ENCODE measurements around the gene SSR2. TPM values are rescaled to one million over a fixed set of nuclear protein-coding genes. Genes with fewer than 3 reads are reported as not detected.

SSR2 gene
- total and polyA plus RNA-seq, 9 donors: 261 to 601 (median 306) TPM

DNA sequence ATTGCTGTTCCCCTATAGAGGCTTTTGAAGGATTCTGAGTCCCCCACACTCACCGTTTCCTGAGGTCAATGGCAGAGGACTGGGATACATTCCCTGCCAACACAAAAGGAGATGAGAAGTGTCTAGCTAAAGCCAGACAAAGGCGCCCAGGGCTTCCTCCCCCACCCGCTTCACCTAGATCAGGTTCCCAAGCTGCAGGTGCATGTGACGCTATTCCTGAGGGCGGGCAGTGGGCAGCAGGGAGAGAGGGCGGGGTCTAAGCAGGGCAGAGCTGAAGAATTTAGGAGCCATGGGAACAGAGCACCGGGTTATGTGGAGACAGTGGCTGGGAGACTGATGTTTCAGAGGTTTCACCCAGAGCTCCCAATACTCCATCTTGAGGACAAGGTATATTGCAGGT lies 36.4 kb downstream of the SSR2 start:
- TF ChIP-seq EP300 (IDR thresholded peaks at IDR 0.05) (no peak), POLR2A (IDR thresholded peaks at IDR 0.05) (no peak)
- TF ChIP-seq, protein P1, sequence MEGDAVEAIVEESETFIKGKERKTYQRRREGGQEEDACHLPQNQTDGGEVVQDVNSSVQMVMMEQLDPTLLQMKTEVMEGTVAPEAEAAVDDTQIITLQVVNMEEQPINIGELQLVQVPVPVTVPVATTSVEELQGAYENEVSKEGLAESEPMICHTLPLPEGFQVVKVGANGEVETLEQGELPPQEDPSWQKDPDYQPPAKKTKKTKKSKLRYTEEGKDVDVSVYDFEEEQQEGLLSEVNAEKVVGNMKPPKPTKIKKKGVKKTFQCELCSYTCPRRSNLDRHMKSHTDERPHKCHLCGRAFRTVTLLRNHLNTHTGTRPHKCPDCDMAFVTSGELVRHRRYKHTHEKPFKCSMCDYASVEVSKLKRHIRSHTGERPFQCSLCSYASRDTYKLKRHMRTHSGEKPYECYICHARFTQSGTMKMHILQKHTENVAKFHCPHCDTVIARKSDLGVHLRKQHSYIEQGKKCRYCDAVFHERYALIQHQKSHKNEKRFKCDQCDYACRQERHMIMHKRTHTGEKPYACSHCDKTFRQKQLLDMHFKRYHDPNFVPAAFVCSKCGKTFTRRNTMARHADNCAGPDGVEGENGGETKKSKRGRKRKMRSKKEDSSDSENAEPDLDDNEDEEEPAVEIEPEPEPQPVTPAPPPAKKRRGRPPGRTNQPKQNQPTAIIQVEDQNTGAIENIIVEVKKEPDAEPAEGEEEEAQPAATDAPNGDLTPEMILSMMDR (IDR thresholded peaks at IDR 0.05): no peak
- Histone ChIP-seq H3K27me3 (no peaks in the 10 kb centered on the region), H3K9me3 (no peaks in the 10 kb centered on the region), H3K4me1 (ENCODE audit: insufficient read depth) (peaks cover 9% of the 10 kb centered on the region), H3K4me3 (no peak overlapping the region), H3K27ac (no peak overlapping the region), H3K36me3 (no peaks in the 10 kb centered on the region)
- intact Hi-C loops (cut with DNase I): no loop called here
- no peak for DNase-seq
- 80 to 87% (median 80%) methylated on average over 7 of the region's 7 CpGs for WGBS, 3 donors

DNA sequence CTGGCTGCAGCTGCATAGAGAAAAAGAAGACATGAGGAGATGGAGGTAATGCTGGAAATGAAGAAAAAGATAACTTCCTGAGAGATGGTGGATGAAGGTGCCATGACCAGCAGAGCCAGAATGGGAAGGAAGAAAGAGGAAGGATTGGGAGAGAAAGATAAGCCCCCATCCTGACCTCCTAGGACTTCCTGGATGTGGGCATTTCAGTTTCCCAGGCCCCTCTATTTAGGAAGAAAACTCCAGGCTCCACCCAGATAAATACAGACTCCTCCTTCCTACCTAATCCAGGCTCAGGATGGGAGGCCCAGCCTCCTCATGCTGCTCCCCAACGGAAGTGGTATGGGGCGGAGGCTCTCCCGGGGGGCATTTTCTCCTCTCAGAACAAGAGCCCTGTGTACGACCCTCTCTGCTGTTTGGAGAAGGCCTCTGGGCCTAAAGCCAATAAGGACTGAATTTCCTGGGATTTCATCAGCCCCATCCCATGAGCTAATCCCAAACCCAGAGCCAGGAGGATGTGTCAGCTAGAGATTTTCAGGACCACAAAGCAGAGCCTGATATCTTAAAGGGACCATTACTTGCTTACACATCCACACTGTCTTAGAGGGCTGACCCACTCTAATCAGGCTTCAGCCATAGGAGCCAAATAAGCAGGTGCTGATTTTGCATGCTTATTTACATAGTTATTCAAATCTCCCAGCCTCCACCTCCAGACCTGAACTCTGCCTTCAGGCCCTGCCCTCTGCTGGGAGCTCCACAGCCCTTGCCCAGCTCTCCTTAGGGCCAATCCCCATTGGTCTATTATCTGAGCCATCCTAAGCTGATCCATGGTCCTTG lies 37.3 kb downstream of the SSR2 start:
- Histone ChIP-seq H3K27me3 (no peaks in the 10 kb centered on the region), H3K4me3 (peak overlapping the region; percentile 12), H3K4me1 (ENCODE audit: insufficient read depth) (peaks cover 11% of the 10 kb centered on the region), H3K27ac (peak overlapping the region; percentile 20 to 45), H3K36me3 (no peaks in the 10 kb centered on the region), H3K9me3 (no peaks in the 10 kb centered on the region)
- intact Hi-C loops (cut with DNase I): no loop called here
- TF ChIP-seq EP300 (IDR thresholded peaks at IDR 0.05): no peak
- no peak for TF ChIP-seq POLR2A (IDR thresholded peaks at IDR 0.05)
- TF ChIP-seq, protein P1 (IDR thresholded peaks at IDR 0.05): no peak
- DNase-seq: peak in 4 of 5 donors; percentile 46 to 74 (median 56)
- WGBS, 3 donors: 7 to 24% (median 17%) methylated on average over 4 of the region's 4 CpGs

DNA sequence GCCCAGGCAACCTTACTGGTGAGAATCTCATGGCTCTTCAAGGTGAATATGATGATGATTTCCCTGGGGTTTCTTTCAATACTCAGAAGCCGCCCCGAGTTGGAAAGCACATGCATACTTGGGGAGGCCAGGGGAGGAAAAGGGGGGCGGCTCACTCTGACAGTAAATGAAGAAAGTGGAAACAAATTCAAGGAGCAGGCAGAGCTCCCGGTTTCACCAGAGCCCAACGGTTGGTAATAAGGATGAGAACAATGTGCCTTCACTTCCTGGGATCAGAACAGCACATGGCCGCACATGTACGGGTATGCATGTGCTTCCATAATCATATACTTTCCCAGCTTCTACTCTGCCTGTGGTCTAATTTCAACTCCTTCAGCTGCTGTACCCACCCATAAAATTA lies 38.6 kb downstream of the SSR2 start:
- intact Hi-C loops (cut with DNase I): no loop called here
- Histone ChIP-seq H3K27ac (no peak overlapping the region), H3K4me1 (ENCODE audit: insufficient read depth) (peaks cover 12% of the 10 kb centered on the region), H3K36me3 (no peaks in the 10 kb centered on the region), H3K9me3 (no peaks in the 10 kb centered on the region), H3K27me3 (no peaks in the 10 kb centered on the region), H3K4me3 (no peak overlapping the region)
- no peak for DNase-seq
- TF ChIP-seq, protein P1 (IDR thresholded peaks at IDR 0.05): no peak
- TF ChIP-seq EP300 (IDR thresholded peaks at IDR 0.05): no peak
- no peak for TF ChIP-seq POLR2A (IDR thresholded peaks at IDR 0.05)
- WGBS, 3 donors: 49 to 69% (median 64%) methylated on average over 7 of the region's 7 CpGs

DNA sequence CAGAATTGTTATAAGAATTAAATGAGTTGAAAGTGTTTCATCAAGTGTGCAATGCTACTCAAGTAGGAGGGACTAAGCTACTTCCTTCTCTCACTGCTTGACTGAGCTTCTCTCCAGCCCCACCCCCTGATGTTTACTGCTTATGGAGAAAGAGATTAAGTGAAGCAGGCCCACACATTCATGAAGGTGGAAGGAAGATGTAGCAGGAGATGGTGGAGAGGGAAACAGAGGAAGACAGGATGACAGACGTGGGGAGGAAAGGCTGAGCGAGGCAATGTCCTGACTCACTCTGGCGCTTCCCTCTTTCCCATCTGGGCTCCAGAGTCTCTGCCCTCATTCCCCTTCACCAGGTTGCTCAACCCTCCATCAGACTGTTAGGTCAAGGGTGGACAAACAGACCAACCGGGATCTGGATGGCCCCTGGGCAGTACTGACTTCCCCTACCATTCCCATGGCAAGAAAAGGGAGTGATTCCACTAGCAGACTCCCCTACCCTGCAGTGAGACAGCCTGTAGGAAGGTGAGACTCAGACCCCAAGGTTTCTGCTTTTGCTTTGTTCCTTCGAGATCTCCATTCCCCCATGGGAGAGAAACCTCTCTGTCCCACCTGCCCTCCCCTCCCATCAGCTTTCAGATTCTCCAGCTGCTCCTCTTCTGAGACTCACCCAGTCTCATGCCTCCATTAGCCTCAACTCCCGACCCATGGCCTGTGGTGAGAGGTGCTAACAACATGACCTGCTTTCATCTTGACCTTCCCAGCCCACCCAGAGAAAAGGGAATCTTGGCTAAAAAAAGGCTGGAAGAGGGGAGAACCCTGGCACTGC lies 39.3 kb downstream of the SSR2 start:
- peak overlapping the region; percentile 5 for H3K4me3 ChIP-seq
- WGBS, 3 donors: 63 to 71% (median 66%) methylated on average over 6 of the region's 6 CpGs
- H3K9me3 ChIP-seq: no peaks in the 10 kb centered on the region
- peaks cover 13% of the 10 kb centered on the region for H3K4me1 ChIP-seq (ENCODE audit: insufficient read depth)
- TF ChIP-seq, protein P1 (IDR thresholded peaks at IDR 0.05): no peak
- TF ChIP-seq POLR2A (IDR thresholded peaks at IDR 0.05) (no peak), EP300 (IDR thresholded peaks at IDR 0.05) (no peak)
- no peak for DNase-seq
- H3K36me3 ChIP-seq: no peaks in the 10 kb centered on the region
- H3K27ac ChIP-seq: no peak overlapping the region
- H3K27me3 ChIP-seq: no peaks in the 10 kb centered on the region
- intact Hi-C loops (cut with DNase I): no loop called here

Measured in ovary (tissue), 9 donors.